ENCODE measurements around the gene SERPINA5. TPM values are rescaled to one million over a fixed set of nuclear protein-coding genes. Genes with fewer than 3 reads are reported as not detected.

SERPINA5 gene
- polyA plus RNA-seq, 1 donor from 2014 or later = not detected

DNA sequence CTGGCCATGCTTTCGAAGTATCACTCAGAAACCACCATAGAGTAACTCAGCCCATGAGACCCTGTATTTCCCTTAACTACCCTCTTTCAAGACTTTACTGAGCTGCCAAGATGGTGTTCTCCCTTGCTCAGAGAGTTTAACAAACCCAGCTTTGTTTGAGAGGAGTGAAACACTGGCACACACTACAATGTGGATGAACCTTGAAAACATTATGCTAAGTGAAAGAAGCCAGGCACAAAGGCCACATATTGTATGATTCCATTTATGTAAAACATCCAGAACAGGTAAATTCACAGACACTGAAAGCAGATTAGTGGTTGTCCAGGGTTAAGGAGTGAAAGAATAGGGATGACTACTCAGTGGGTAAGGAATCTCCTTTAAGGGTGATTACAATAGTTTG is 49.8 kb downstream of the SERPINA5 start:
- no peak overlapping the region for H3K9ac ChIP-seq (ENCODE audit: low read length)
- no peaks in the 10 kb centered on the region for H3K9me2 ChIP-seq (ENCODE audit: insufficient read depth, low read length)
- H2AFZ ChIP-seq (ENCODE audit: low read depth, low read length) = no peak overlapping the region
- no peaks in the 10 kb centered on the region for H3K79me2 ChIP-seq (replicated peaks; ENCODE audit: insufficient read depth, low read length)
- H3K36me3 ChIP-seq (ENCODE audit: insufficient read depth, low read length) = no peaks in the 10 kb centered on the region
- H3K4me3 ChIP-seq (ENCODE audit: low read length) = no peak overlapping the region
- H3F3A ChIP-seq (ENCODE audit: insufficient read depth, low read length, poor library complexity, severe bottlenecking) = no peaks in the 10 kb centered on the region
- H3K27ac ChIP-seq (ENCODE audit: low read length) = no peak overlapping the region
- no peaks in the 10 kb centered on the region for H4K20me1 ChIP-seq (ENCODE audit: insufficient read depth)
- no peaks in the 10 kb centered on the region for H3K9me3 ChIP-seq (ENCODE audit: low read length)
- TF ChIP-seq EP300 (conservative IDR thresholded peaks at IDR 0.05; ENCODE audit: poor library complexity, severe bottlenecking) (no peak), MXI1 (conservative IDR thresholded peaks at IDR 0.05; ENCODE audit: poor library complexity, severe bottlenecking) (no peak), RAD21 (conservative IDR thresholded peaks at IDR 0.05) (no peak), EZH2 (IDR thresholded peaks at IDR 0.05; ENCODE audit: borderline replicate concordance, insufficient read depth, low read length, poor library complexity, severe bottlenecking) (no peak), POLR2AphosphoS5 (IDR thresholded peaks at IDR 0.05) (no peak), TAF1 (IDR thresholded peaks at IDR 0.05; ENCODE audit: low read depth) (no peak), SMC3 (conservative IDR thresholded peaks at IDR 0.05; ENCODE audit: poor library complexity) (no peak)
- TF ChIP-seq, protein P1, sequence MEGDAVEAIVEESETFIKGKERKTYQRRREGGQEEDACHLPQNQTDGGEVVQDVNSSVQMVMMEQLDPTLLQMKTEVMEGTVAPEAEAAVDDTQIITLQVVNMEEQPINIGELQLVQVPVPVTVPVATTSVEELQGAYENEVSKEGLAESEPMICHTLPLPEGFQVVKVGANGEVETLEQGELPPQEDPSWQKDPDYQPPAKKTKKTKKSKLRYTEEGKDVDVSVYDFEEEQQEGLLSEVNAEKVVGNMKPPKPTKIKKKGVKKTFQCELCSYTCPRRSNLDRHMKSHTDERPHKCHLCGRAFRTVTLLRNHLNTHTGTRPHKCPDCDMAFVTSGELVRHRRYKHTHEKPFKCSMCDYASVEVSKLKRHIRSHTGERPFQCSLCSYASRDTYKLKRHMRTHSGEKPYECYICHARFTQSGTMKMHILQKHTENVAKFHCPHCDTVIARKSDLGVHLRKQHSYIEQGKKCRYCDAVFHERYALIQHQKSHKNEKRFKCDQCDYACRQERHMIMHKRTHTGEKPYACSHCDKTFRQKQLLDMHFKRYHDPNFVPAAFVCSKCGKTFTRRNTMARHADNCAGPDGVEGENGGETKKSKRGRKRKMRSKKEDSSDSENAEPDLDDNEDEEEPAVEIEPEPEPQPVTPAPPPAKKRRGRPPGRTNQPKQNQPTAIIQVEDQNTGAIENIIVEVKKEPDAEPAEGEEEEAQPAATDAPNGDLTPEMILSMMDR (IDR thresholded peaks at IDR 0.05; ENCODE audit: poor library complexity, severe bottlenecking) = no peak
- TF ChIP-seq, protein P2, sequence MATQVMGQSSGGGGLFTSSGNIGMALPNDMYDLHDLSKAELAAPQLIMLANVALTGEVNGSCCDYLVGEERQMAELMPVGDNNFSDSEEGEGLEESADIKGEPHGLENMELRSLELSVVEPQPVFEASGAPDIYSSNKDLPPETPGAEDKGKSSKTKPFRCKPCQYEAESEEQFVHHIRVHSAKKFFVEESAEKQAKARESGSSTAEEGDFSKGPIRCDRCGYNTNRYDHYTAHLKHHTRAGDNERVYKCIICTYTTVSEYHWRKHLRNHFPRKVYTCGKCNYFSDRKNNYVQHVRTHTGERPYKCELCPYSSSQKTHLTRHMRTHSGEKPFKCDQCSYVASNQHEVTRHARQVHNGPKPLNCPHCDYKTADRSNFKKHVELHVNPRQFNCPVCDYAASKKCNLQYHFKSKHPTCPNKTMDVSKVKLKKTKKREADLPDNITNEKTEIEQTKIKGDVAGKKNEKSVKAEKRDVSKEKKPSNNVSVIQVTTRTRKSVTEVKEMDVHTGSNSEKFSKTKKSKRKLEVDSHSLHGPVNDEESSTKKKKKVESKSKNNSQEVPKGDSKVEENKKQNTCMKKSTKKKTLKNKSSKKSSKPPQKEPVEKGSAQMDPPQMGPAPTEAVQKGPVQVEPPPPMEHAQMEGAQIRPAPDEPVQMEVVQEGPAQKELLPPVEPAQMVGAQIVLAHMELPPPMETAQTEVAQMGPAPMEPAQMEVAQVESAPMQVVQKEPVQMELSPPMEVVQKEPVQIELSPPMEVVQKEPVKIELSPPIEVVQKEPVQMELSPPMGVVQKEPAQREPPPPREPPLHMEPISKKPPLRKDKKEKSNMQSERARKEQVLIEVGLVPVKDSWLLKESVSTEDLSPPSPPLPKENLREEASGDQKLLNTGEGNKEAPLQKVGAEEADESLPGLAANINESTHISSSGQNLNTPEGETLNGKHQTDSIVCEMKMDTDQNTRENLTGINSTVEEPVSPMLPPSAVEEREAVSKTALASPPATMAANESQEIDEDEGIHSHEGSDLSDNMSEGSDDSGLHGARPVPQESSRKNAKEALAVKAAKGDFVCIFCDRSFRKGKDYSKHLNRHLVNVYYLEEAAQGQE (IDR thresholded peaks at IDR 0.05; ENCODE audit: borderline replicate concordance) = no peak
- H3K4me2 ChIP-seq (ENCODE audit: low read length) = no peak overlapping the region
- H3K27me3 ChIP-seq (ENCODE audit: insufficient read depth, low read depth, low read length) = no peaks in the 10 kb centered on the region

DNA sequence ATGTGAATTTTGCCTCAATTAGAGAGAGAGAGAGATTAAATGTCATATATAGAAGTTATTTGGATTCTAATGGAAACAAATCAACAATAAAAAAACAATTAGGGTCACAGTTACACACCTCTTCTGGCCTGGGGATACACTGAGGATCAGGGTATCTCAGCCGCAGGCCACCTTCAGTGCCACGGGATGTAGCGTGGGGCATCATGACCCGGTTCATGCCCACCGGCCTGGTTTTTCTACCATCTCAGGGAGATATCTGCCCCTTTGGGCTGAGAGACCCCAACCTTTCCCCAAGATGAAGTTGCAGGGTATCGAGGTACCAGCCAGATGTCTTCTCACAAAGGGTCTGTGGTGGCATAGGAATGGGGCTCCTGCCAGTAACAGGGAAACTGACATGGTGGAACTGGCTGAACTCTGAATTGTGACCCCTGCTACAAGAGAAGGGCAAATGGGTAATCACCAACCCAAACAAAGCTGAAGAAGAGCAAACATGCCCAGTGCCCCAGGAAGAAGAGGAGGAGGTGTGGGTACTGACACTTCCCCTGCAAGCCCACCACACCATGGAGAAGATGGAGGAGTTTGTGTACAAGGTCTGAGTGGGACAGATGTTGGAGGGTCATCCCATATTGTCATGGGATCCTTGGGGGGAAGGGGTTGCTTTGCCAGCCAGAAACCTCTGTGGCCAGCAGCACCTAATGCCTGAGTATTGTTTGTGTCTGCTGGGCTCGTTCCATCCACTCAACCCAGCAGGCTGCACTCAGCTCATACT is 50.5 kb downstream of the SERPINA5 start:
- TF ChIP-seq, protein P2 (IDR thresholded peaks at IDR 0.05; ENCODE audit: borderline replicate concordance) = no peak
- TF ChIP-seq MXI1 (conservative IDR thresholded peaks at IDR 0.05; ENCODE audit: poor library complexity, severe bottlenecking) (no peak), RAD21 (conservative IDR thresholded peaks at IDR 0.05) (no peak), TAF1 (IDR thresholded peaks at IDR 0.05; ENCODE audit: low read depth) (no peak), EZH2 (IDR thresholded peaks at IDR 0.05; ENCODE audit: borderline replicate concordance, insufficient read depth, low read length, poor library complexity, severe bottlenecking) (no peak), EP300 (conservative IDR thresholded peaks at IDR 0.05; ENCODE audit: poor library complexity, severe bottlenecking) (no peak), POLR2AphosphoS5 (IDR thresholded peaks at IDR 0.05) (no peak), SMC3 (conservative IDR thresholded peaks at IDR 0.05; ENCODE audit: poor library complexity) (no peak)
- TF ChIP-seq, protein P1 (IDR thresholded peaks at IDR 0.05; ENCODE audit: poor library complexity, severe bottlenecking) = no peak
- Histone ChIP-seq H3K4me2 (ENCODE audit: low read length) (no peak overlapping the region), H2AFZ (ENCODE audit: low read depth, low read length) (no peak overlapping the region), H3K27me3 (ENCODE audit: insufficient read depth, low read depth, low read length) (no peaks in the 10 kb centered on the region), H3K9ac (ENCODE audit: low read length) (no peak overlapping the region), H3K9me3 (ENCODE audit: low read length) (no peaks in the 10 kb centered on the region), H3F3A (ENCODE audit: insufficient read depth, low read length, poor library complexity, severe bottlenecking) (no peaks in the 10 kb centered on the region), H3K79me2 (replicated peaks; ENCODE audit: insufficient read depth, low read length) (no peaks in the 10 kb centered on the region), H3K9me2 (ENCODE audit: insufficient read depth, low read length) (no peaks in the 10 kb centered on the region), H3K36me3 (ENCODE audit: insufficient read depth, low read length) (no peaks in the 10 kb centered on the region), H3K4me3 (ENCODE audit: low read length) (no peak overlapping the region), H4K20me1 (ENCODE audit: insufficient read depth) (no peaks in the 10 kb centered on the region), H3K27ac (ENCODE audit: low read length) (no peak overlapping the region)
